CD4-positive, alpha-beta T cell treated with Interleukin-1 beta for 1 hour (primary cell): Measurements from ENCODE around the gene PTPRR.

Experiments used
- DNase-seq, 2 donors: peaks; one replicate each; pipeline ENCODE4 v3.0.0-alpha.2; 2020 to 2022

The PTPRR gene, protein sequence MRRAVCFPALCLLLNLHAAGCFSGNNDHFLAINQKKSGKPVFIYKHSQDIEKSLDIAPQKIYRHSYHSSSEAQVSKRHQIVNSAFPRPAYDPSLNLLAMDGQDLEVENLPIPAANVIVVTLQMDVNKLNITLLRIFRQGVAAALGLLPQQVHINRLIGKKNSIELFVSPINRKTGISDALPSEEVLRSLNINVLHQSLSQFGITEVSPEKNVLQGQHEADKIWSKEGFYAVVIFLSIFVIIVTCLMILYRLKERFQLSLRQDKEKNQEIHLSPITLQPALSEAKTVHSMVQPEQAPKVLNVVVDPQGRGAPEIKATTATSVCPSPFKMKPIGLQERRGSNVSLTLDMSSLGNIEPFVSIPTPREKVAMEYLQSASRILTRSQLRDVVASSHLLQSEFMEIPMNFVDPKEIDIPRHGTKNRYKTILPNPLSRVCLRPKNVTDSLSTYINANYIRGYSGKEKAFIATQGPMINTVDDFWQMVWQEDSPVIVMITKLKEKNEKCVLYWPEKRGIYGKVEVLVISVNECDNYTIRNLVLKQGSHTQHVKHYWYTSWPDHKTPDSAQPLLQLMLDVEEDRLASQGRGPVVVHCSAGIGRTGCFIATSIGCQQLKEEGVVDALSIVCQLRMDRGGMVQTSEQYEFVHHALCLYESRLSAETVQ

DNA sequence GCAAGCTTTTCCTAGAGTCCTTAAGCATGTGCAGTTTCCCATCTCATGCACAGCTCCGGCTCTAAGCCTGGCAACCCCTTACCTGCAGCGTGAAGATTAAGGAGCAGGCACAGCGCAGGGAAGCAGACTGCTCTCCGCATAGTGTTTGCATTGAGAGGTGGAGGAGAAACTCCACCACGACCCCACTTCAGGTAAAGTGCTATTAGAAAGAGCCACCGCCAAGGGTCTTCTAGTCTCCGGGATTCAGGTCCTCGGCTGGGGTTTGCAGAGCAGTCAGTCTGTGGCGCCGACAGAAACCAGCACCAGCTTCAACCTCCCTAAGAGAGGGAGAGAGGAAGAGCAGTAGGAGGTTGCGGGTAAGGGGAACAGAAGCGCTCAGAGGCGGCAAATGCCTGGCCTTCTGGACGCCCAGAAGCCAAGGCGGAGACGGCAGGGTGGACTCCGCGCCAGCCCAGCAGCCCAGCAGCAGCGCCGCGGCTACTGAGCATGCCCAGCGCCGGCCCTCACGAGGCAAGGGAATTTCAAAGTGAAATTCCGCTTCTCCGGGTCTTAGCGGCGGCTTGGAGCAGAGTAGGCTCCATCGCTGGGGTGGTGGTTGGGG, at the start of gene PTPRR:
Gene PTPRR (minus strand): TSS at position 488 of the 601 bp plus-strand sequence. CDS start 348 bp downstream, at position 140.
- DNase-seq = no peak

GRCh38 chr12:70966996-70967790, 46.7 kb upstream of the PTPRR start:
- DNase-seq = no peak

GRCh38 chr12:70966046-70966445, 45.5 kb upstream of the PTPRR start:
- no peak for DNase-seq

DNA sequence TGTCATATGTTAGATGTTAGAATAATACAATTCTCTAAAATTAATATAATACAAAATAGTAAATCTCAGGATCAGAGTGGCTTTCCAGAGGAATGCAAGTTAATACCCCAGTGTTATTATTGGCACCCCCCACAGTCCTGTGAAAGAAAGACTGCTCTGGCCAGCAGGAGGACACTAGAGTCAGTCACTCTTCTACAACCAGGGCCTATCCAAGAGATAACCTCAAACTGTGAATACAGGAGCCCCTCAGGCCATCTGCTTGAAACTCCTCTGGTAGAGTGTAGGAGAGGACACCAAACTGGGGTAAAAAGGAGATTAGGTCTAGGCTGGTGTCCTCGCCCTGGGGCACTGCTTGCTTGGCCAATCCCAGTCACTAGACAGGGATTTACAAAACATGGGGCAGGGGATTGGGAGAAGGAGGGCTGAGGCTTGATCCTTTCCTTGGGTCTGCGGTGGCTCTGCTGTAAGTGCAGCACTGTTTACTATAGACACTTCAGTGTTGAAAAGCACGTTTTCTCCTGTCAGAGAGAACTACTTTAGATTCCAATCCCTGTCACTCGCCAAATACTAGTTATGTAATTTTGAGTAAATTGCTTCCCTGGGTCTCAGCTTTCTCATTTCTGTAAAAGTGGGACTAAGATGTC, 44.5 kb upstream of the PTPRR start:
- DNase-seq = no peak

DNA sequence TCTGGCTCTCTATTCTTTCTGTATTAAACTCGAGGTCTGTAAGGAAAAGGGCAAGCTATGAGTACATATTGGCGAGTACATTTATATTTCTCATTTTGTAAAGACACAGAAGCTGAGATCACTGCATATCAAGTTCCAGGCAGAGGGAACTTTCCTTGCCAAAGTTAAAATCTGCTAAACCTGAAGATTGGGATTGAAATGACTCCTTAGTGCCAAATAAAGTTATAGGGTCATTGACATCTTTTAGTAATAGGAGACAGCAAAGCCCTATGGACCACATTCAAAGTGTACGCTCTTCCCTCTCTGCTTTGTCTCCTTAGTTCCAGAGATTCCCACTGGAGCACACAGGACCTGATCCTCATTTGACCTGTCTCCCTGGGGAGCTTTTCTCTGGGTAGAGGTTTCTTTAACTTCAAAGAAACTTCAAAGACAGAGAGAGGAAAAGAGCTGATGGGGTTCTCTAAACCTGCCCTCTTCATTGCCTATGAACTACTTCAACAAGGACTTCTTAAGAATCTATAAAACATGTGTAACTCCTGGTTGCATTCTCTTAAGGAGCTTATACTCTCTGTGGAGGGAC, 42.6 kb upstream of the PTPRR start:
- DNase-seq = no peak

GRCh38 chr12:70962226-70962794, 41.8 kb upstream of the PTPRR start:
- DNase-seq = no peak

GRCh38 chr12:70960484-70960883, 39.9 kb upstream of the PTPRR start:
- no peak for DNase-seq

GRCh38 chr12:70955415-70955814, 34.9 kb upstream of the PTPRR start:
- DNase-seq = no peak

- no peak for DNase-seq
Measured at GRCh38 chr12:70950451-70950850, 29.9 kb upstream of the PTPRR start.

GRCh38 chr12:70948976-70949336, 28.4 kb upstream of the PTPRR start:
- DNase-seq = no peak

- no peak for DNase-seq
Measured at GRCh38 chr12:70948236-70948975, 27.9 kb upstream of the PTPRR start.

- no peak for DNase-seq
Measured at GRCh38 chr12:70936203-70936813, 15.8 kb upstream of the PTPRR start.

DNA sequence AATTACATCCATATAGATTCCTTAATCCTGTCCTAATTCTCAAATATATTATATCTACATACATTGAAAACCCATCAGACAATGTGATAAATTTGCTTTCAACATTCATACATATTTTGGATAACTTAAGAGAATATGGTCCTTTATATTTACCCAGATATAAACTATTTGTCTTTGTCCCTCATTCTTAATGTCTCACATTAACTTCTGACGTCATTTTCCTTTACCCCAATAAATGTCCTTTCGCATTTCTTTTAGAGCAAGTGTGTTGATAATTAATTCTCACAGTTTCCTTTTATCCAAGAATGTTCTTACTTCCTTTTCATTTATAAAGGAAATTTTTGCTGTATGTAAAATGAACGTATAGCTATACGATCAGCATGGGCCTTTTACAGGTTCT, 12.6 kb upstream of the PTPRR start:
- DNase-seq = no peak

DNA sequence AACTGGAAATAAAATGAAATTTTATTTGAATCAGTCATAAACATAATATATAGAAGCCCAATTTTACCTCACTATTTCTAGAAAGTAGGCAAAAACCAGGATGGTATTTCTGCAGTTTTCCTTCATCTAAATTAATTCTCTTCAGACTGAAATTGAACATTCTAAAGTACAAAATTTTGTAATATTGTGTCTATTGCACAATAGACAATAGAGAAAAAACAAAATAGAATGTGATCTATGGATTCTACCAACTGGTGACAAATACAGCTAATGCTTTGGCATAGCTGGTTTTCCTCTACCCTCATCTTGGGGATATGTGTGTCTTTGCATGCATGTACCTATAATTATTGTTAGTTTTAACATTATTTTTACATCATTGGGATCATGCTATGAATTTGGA, 8.5 kb upstream of the PTPRR start:
- no peak for DNase-seq

GRCh38 chr12:70928071-70928470, 7.5 kb upstream of the PTPRR start:
- no peak for DNase-seq

GRCh38 chr12:70927356-70927755, 6.8 kb upstream of the PTPRR start:
- no peak for DNase-seq

GRCh38 chr12:70925539-70925938, 5.0 kb upstream of the PTPRR start:
- no peak for DNase-seq

DNA sequence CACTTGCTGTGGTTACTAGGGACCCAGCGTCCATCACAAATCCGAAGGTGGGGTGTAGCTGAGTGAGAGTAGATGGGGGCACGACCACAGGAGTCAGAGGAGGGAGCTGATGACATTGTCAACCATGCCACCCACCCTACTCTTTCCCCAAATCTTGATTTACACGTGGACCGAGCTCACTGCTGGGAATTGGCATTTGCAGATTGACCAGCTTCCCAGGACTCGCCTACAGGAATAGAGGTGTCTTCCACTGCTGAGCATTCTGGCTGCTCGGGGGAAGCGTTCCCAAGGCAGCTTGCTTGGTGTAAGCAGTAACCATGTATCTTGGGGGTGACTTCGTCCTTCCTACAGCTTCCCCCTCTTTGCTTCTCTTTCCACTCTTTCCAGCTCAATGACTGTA, 353 bp upstream of the PTPRR start:
- no peak for DNase-seq

- DNase-seq = no peak
Measured at GRCh38 chr12:70919597-70920035, 922 bp downstream of the PTPRR start.

- DNase-seq = no peak
Measured at GRCh38 chr12:70919176-70919575, 1.4 kb downstream of the PTPRR start.

DNA sequence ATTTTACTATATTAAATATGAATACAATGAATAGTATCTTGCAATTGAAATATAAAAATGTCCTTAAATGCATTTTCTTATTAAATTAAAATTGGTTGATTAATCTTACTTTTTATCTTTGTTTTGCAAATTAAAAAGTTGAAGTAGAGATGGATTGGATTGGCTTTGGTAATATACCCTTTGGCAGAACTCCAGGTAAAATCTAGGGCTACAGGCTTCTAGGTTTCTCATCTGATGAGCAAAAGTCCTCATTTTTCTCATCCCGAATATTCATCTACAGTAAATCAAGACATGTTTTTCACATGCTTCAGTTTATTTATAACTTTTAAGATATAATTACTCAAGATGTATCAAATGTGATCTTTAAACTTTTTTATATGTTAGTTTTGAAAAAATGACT, 2.2 kb downstream of the PTPRR start:
- DNase-seq = no peak
